ENCODE data around the gene B4GALNT4.
"Not testable (repeated sequence)": the region's sequence is repeated elsewhere in the genome, so short reads cannot be mapped to it uniquely, and the experiment has no call there.

Gene B4GALNT4

DNA sequence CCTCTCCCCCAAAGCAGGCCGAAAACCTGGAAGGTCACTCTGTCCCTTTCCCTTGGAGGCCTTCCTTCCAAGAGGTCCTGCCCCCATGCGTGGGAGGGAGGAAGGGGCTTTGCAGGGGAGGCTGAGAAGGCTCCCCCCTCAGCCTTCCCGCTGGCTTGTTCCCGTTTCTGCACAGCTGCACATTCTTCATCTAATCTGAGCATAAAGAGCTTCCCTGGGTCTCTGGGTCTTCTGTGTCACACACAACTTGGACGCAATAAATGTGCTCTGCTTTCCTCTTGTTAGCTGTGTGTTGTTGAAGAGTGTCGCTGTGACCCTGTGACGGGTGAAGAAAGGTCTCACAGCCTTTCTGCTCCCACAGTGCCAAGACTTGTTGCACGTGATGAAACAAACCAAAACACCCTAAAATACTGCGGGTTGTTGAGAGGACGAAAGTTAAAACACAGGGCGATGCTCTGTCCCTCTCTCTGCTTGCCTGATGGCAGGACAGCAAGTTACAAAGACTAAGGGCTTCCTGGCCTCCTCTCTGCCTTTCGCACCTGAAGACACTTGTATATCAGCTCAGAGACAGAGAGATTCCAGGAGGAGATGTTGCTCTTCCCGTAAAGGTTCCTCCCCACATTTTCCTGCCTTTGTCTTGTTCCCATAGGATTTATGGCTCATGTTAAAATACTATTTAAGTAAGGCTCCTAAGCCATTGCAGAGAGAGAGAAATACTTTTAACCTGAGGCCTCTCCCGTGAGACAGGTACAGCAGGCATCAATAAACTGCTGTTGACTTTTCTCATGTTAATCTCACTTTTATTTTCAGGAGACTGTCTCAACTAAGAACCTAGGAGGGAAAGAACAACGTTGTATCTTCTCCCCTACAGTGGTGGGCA, 33.3 kb upstream of the B4GALNT4 start:
- in situ Hi-C loops (cut with MboI; ENCODE audit: low sequenced_read_pairs): no loop called here

GRCh38 chr11:336659-337198, 32.6 kb upstream of the B4GALNT4 start:
- in situ Hi-C loops (cut with MboI; ENCODE audit: low sequenced_read_pairs): no loop called here

DNA sequence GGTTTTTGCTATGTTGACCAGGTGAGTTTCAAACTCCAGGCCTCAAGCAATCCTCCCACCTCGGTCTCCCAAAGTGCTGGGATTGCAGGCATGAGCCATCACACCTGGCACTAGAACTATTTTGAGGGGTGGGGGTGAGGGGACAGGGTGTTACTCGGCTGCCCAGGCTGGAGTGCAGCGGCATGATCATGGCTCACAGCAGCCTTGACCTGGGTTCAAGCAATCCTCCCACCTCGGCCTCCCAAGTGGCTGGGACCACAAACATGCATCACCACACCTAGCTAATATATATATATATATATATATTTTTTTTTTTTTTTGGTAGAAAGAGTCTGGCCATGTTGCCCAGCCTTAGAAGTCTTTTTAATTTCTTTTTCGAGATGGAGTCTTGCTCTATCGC, 31.6 kb upstream of the B4GALNT4 start:
- in situ Hi-C loops (cut with MboI; ENCODE audit: low sequenced_read_pairs): no loop called here

DNA sequence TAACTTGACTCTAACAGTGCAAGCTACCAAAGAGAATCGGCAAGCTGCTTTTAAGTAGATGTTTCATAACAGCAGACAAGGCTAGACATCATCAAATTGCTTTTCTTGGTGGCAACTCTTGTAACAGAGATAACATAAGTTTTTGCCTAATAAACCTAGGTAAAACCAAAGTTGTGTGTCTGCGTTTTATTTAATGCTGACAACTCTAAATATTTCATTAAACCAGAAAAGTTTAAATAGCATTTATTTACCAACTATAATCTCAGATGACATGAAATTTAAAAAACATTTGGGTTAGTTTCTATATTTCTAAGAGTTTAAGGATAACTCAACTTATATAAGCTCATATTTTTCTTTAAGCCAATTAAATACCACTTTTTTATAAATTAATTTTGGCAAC, 29.3 kb upstream of the B4GALNT4 start:
- in situ Hi-C loops (cut with MboI; ENCODE audit: low sequenced_read_pairs): no loop called here

- in situ Hi-C loops (cut with MboI; ENCODE audit: low sequenced_read_pairs): no loop called here
Measured at GRCh38 chr11:340539-341512, 28.5 kb upstream of the B4GALNT4 start.

DNA sequence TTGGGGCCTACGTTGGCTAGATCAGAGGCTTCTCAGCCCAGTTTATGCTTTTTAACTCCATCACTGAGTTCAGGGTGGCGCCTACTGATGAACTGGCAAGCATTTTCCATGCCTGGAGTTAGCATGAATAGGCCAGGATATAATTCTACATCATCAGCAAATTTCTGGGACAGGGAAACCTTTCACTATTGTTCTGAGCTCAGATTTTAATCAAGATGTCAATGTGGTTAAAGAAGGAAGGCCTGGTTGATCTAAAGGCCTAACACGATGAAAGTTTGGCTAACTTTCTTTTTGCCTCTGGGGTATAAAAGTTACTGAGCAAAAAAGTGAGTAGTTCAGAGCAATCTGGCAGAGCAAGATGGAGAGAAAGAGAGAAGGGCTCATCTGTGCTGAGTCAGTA, 27.0 kb upstream of the B4GALNT4 start:
- in situ Hi-C loops (cut with MboI; ENCODE audit: low sequenced_read_pairs): no loop called here

- in situ Hi-C loops (cut with MboI; ENCODE audit: low sequenced_read_pairs): no loop called here
Measured at GRCh38 chr11:344836-345578, 24.3 kb upstream of the B4GALNT4 start.

- in situ Hi-C loops (cut with MboI; ENCODE audit: low sequenced_read_pairs): no loop called here
Measured at GRCh38 chr11:346529-346928, 22.8 kb upstream of the B4GALNT4 start.

DNA sequence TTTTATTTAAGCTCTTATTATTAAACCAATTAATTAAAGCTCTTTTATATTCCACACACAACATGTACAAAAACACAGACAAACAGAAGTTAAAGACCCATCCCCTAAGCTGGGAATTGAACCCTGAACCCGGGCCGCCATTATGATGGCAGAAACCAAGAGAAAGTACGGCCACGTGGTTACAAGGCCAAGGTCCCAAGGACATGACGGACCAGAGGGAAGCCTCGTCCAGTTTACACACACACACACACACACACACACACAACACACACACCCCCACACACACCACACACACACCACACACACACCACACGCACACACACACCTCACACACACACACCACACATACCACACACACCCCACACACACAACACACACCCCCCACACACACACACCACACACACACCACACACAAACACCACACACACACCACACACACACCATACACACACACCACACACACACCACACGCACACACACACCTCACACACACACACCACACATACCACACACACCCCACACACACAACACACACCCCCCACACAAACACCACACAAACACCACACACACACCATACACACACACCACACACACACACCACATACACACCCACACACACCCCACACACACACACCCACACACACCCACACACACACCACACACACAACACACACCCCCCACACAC, 19.9 kb upstream of the B4GALNT4 start:
- in situ Hi-C loops (cut with MboI; ENCODE audit: low sequenced_read_pairs): not testable (repeated sequence)

GRCh38 chr11:350033-350722, 19.1 kb upstream of the B4GALNT4 start:
- in situ Hi-C loops (cut with MboI; ENCODE audit: low sequenced_read_pairs): not testable (repeated sequence)

- in situ Hi-C loops (cut with MboI; ENCODE audit: low sequenced_read_pairs): no loop called here
Measured at GRCh38 chr11:350723-351255, 18.5 kb upstream of the B4GALNT4 start.

GRCh38 chr11:351411-351810, 17.9 kb upstream of the B4GALNT4 start:
- in situ Hi-C loops (cut with MboI; ENCODE audit: low sequenced_read_pairs): no loop called here

- in situ Hi-C loops (cut with MboI; ENCODE audit: low sequenced_read_pairs): no loop called here
Measured at GRCh38 chr11:352456-353031, 16.8 kb upstream of the B4GALNT4 start.

DNA sequence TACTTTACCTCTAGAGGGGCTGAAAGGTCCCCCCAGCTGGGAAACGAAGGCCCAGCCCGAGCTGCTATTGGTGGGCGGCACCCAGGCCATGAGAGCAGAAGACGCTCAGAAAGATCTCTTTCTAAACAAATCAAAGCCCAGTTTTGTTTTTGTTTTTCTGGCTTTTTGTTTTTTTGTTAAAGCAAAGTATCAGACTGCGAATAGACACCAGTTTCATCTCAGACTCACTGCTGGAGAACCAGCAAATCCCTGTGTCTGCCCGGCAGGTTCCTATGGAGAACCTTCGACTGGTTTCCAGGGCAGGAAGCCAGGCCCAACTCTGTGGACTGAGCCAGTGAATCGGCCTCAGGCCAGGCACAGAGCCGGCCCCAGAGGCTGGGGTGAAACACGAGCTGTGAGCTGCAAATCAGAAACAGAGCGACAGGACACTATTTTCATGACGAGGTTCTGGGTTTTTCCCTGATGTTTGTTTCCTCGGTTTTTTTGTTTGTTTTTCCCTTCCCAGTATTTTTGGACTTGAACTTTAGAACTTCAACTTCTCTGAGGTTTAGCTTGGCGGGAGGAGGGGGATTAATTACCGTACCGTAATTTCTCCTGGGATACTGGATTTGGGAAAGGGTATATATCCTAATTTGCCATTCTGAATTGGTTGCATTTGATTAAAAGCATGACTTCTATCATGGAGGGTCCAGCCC, 16.0 kb upstream of the B4GALNT4 start:
- in situ Hi-C loops (cut with MboI; ENCODE audit: low sequenced_read_pairs): no loop called here

- in situ Hi-C loops (cut with MboI; ENCODE audit: low sequenced_read_pairs): no loop called here
Measured at GRCh38 chr11:355581-356458, 13.5 kb upstream of the B4GALNT4 start.

- in situ Hi-C loops (cut with MboI; ENCODE audit: low sequenced_read_pairs): no loop called here
Measured at GRCh38 chr11:356610-357009, 12.7 kb upstream of the B4GALNT4 start.

DNA sequence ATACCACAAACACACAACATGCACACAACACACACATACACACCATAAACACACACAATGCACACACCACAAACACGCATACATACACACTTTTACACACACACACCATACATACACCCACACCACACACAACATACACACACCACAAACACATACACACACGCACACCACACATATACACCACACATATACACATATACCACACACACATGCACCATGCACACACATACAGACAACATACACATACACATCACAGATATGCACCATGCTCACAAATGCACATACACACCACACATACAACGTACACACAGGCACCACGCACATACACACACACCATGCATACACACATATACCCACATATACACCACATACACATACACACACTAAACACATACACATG, 11.7 kb upstream of the B4GALNT4 start:
- in situ Hi-C loops (cut with MboI; ENCODE audit: low sequenced_read_pairs): no loop called here

All from HL-60/S4 treated with retinoic acid at 250 ng/mL for 4 days and 3 days (cell line).